ENCODE data around the gene THSD7A. TPM values are rescaled to one million over a fixed set of nuclear protein-coding genes. Genes with fewer than 3 reads are reported as not detected.

THSD7A gene, protein sequence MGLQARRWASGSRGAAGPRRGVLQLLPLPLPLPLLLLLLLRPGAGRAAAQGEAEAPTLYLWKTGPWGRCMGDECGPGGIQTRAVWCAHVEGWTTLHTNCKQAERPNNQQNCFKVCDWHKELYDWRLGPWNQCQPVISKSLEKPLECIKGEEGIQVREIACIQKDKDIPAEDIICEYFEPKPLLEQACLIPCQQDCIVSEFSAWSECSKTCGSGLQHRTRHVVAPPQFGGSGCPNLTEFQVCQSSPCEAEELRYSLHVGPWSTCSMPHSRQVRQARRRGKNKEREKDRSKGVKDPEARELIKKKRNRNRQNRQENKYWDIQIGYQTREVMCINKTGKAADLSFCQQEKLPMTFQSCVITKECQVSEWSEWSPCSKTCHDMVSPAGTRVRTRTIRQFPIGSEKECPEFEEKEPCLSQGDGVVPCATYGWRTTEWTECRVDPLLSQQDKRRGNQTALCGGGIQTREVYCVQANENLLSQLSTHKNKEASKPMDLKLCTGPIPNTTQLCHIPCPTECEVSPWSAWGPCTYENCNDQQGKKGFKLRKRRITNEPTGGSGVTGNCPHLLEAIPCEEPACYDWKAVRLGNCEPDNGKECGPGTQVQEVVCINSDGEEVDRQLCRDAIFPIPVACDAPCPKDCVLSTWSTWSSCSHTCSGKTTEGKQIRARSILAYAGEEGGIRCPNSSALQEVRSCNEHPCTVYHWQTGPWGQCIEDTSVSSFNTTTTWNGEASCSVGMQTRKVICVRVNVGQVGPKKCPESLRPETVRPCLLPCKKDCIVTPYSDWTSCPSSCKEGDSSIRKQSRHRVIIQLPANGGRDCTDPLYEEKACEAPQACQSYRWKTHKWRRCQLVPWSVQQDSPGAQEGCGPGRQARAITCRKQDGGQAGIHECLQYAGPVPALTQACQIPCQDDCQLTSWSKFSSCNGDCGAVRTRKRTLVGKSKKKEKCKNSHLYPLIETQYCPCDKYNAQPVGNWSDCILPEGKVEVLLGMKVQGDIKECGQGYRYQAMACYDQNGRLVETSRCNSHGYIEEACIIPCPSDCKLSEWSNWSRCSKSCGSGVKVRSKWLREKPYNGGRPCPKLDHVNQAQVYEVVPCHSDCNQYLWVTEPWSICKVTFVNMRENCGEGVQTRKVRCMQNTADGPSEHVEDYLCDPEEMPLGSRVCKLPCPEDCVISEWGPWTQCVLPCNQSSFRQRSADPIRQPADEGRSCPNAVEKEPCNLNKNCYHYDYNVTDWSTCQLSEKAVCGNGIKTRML (N-terminal part only)
- polyA plus RNA-seq (2012; ENCODE audit: missing spikeins), result 0.04 TPM

DNA sequence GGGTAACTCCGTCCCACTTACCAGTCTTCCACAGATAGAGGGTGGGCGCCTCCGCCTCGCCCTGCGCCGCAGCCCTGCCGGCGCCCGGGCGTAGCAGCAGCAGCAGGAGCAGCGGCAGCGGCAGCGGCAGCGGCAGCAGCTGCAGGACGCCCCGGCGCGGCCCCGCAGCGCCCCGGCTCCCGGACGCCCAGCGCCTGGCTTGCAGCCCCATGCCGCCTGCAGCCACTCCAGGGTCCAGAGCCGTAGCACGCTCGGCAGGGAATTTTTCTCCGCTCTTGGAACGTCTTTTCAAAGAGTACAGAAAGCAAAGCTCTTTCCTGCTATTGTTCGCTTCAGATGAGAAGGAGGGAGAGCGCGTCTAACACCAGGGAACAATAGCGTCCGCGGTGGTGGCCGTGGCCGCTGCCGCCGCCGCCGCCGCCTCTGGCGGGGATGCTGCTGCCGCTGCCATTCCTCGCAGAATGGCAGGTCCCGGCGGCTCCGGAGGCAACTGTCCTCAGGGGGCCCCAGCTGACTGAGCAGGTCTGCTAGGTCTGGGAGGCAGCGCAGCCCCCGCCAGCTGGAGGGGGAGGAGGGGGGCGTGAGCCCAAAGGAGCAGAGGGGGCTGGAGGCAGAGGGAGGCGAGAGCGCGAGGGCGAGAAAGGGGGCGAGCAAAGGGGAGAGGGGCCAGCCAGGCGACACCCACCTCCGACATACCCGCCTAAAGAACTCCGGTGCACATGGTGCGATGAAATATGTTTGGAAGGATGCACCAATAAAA lies at the start of gene THSD7A:
TSS of gene THSD7A (minus strand) at position 463 of the 760 bp plus-strand sequence. CDS start at position 211, 252 bp downstream.
- peak; percentile 23 for DNase-seq (ENCODE audit: insufficient read length)
- no peak for TF ChIP-seq POLR2A (IDR thresholded peaks at IDR 0.05; ENCODE audit: low read depth, low read length)
- no peak for TF ChIP-seq TAF1 (IDR thresholded peaks at IDR 0.05; ENCODE audit: borderline replicate concordance, low read depth, low read length)
- TF ChIP-seq POLR2AphosphoS5 (IDR thresholded peaks at IDR 0.05; ENCODE audit: low read depth, low read length), result no peak
- FAIRE-seq, result peak; percentile 48

DNA sequence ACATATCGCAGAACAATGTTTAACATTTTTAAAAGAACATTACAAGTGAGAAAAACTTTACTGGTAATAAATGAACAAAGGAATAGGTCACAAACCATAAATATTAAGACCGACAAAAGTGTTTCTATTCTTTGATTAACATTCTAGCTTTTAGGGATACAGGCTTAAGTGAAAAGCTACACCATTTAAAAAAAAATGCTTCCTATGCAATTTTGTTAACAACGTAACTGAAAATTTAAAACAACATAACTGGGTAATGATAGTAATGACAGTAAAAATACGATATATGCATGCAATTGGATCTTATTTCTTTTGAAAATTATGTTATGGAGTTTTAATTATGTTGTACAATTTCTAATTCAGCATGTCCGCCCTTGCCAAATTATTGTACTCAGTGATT lies 49.7 kb upstream of the THSD7A start:
- FAIRE-seq, result no peak
- DNase-seq (ENCODE audit: insufficient read length), result no peak
- TF ChIP-seq TAF1 (IDR thresholded peaks at IDR 0.05; ENCODE audit: borderline replicate concordance, low read depth, low read length), result no peak
- TF ChIP-seq POLR2A (IDR thresholded peaks at IDR 0.05; ENCODE audit: low read depth, low read length), result no peak
- TF ChIP-seq POLR2AphosphoS5 (IDR thresholded peaks at IDR 0.05; ENCODE audit: low read depth, low read length), result no peak

DNA sequence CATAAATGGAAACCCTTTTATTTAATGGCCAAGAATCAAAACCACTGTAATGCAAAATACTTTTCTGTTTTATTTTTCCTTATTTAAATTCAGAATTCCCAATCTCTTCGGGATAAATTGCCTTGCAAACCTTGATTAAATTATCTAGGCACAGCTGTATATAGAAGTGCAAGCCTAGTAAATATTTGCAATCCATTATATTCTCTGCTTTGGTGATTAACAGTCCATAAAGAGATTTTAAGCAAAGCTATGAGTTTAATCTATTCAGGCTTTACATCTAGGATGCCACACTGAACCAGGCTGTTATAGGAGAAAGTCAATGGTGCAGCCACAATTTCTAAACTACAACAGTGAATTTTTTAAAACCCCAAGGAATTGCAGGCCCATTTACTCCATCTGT lies 43.6 kb upstream of the THSD7A start:
- DNase-seq (ENCODE audit: insufficient read length) (no peak), FAIRE-seq (no peak)
- TF ChIP-seq POLR2AphosphoS5 (IDR thresholded peaks at IDR 0.05; ENCODE audit: low read depth, low read length), result no peak
- TF ChIP-seq POLR2A (IDR thresholded peaks at IDR 0.05; ENCODE audit: low read depth, low read length), result no peak
- TF ChIP-seq TAF1 (IDR thresholded peaks at IDR 0.05; ENCODE audit: borderline replicate concordance, low read depth, low read length), result no peak

DNA sequence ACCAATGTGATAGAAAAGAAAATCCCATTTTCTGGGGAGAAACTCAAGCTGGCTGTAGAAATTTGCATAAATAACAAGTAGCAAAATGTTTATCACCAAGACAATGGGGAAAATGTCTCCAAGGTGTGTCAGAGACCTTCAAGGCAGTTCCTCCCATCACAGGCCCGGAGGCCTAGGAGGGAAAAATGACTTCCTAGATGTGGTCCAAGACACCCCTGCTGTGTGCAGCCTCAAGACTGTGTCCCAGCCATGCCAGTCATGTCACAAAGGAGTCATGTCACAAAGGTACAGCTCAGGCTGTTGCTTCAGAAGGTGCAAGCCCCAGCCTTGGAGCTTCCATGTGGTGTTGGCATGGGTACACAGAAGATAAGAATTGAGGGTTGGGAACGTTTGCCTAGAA lies 33.7 kb upstream of the THSD7A start:
- DNase-seq (ENCODE audit: insufficient read length) (no peak), FAIRE-seq (no peak)
- TF ChIP-seq TAF1 (IDR thresholded peaks at IDR 0.05; ENCODE audit: borderline replicate concordance, low read depth, low read length) (no peak), POLR2AphosphoS5 (IDR thresholded peaks at IDR 0.05; ENCODE audit: low read depth, low read length) (no peak), POLR2A (IDR thresholded peaks at IDR 0.05; ENCODE audit: low read depth, low read length) (no peak)

DNA sequence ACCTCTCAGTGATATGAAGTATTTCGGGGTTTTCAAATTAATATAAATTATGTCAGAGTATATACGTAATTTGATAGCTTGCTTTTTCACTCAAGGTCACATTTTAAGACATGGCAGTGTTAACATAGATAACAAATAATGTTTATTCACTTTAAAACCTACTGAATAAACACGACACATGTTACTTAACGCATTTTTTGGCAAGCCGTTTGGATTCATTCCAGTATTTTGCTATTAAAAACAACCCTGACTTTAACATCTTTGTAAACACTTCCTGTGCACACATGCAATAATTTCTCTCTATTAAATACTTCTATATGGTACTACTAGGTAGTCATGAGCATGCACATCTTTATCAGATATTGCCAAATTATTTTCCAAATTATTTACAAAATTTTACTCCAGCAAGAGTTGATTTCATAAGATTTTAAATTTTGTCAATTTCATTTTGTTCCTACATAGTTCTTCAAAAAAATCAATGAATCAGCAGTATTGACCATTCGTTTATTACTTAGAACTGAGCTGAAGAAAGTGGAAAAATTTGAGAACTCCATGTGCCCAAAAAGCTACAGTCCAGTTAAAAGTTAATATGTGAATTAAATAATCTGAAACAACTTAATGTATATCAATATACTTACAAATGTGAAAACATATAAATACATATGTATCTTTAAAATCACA lies 26.8 kb upstream of the THSD7A start:
- no peak for DNase-seq (ENCODE audit: insufficient read length)
- TF ChIP-seq POLR2A (IDR thresholded peaks at IDR 0.05; ENCODE audit: low read depth, low read length) (no peak), POLR2AphosphoS5 (IDR thresholded peaks at IDR 0.05; ENCODE audit: low read depth, low read length) (no peak), TAF1 (IDR thresholded peaks at IDR 0.05; ENCODE audit: borderline replicate concordance, low read depth, low read length) (no peak)
- no peak for FAIRE-seq

DNA sequence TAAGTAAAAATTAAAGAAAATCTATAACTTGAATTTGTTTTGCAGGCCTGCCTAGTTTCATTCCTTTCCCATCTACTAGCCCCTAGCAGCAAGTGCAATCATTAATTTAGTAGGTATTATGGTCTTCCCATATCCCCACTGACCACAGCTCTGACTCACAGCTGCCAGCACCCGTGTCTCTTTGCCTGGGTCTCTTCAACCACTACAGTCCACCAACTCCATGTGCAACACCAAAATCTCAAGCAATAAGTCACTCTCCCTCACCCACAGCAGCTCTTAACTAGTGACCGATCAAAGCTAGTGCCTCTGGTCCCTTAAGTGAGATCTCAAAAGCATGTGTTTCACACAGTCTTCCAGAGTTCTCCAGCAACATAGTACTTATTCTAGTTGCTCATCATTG lies 26.0 kb upstream of the THSD7A start:
- FAIRE-seq, result no peak
- DNase-seq (ENCODE audit: insufficient read length), result no peak
- TF ChIP-seq TAF1 (IDR thresholded peaks at IDR 0.05; ENCODE audit: borderline replicate concordance, low read depth, low read length), result no peak

DNA sequence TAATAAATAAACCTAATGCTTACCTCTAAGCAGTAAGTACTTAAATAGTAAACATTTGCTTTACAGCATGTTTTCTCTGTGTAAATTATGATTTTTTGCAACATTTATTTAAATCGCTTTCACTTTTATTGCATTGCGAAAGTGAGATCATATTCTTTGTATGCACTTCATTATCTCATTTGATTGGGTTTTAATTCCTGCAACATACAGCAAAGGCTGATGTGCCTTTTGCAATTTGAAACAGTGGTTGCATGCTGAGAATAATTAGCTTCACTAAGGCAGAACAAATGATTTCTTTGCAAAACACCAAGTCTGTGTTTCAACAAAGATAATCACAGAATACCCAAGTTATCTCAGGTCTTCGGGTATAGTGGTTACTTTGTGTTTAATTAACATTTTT lies 16.3 kb upstream of the THSD7A start:
- DNase-seq (ENCODE audit: insufficient read length) (no peak), FAIRE-seq (no peak)
- TF ChIP-seq POLR2A (IDR thresholded peaks at IDR 0.05; ENCODE audit: low read depth, low read length), result no peak
- TF ChIP-seq TAF1 (IDR thresholded peaks at IDR 0.05; ENCODE audit: borderline replicate concordance, low read depth, low read length), result no peak
- TF ChIP-seq POLR2AphosphoS5 (IDR thresholded peaks at IDR 0.05; ENCODE audit: low read depth, low read length), result no peak

DNA sequence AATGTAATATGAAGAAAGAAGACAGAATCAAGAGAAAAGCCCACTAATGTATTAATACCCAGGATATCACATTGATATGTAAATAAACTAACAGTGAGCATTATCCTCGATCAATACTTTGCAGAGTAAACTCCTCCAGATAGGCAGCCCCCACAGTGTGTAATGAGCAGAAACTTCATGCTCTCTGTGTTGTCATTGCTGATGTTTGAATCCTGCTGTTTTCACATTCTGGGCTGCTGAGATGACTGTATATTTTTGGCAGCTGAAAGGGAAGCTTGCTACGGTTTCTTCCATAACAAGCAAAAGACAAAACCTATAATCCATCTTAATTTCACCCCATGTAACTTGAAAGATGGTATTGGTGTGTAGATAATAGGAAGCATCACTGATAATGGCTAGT lies 15.3 kb upstream of the THSD7A start:
- FAIRE-seq, result no peak
- TF ChIP-seq TAF1 (IDR thresholded peaks at IDR 0.05; ENCODE audit: borderline replicate concordance, low read depth, low read length) (no peak), POLR2A (IDR thresholded peaks at IDR 0.05; ENCODE audit: low read depth, low read length) (no peak), POLR2AphosphoS5 (IDR thresholded peaks at IDR 0.05; ENCODE audit: low read depth, low read length) (no peak)
- no peak for DNase-seq (ENCODE audit: insufficient read length)

DNA sequence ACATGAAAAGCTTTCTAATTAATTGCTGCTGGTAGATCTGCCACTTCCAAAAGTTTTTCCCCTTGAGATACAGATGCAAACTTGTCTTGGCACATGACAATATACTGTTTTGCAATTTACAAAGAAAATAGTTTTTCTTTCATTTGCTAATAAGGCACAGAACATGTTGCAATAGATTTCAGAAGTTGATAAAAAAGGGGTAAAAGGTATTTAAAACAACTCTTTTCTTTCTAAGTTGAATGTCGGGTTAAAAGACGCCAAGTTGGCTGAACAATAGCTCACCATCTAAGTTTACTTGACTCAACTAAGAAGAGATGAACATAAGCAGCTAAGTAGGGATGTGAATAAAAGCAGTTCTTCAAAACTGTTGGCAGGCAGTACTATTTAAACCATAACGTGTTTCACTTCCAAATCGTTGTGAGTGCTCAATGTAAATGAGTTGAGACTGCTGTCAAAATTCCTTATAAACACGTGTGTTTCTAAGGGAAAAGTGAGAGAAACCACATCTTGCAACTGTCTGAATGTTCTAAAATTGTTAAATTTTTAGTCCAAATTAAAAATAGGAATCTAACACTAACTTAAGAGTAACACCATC lies 14.5 kb upstream of the THSD7A start:
- TF ChIP-seq TAF1 (IDR thresholded peaks at IDR 0.05; ENCODE audit: borderline replicate concordance, low read depth, low read length), result no peak
- no peak for TF ChIP-seq POLR2A (IDR thresholded peaks at IDR 0.05; ENCODE audit: low read depth, low read length)
- no peak for TF ChIP-seq POLR2AphosphoS5 (IDR thresholded peaks at IDR 0.05; ENCODE audit: low read depth, low read length)
- FAIRE-seq (no peak), DNase-seq (ENCODE audit: insufficient read length) (no peak)

Measured in GM12892 (cell line).